Stimulated activated CD4-positive, alpha-beta T cell treated with anti-CD3 and anti-CD28 coated beads, Interleukin-1b, Interleukin-23, amount 100 ng/mL, for 1 hour (primary cell): ENCODE measurements around the gene WDR33.
"Not testable (repeated sequence)": the region's sequence is repeated elsewhere in the genome, so short reads cannot be mapped to it uniquely, and the experiment has no call there.

Experiments
- DNase-seq, 2 donors: peaks; one replicate each; pipeline ENCODE4 v3.0.0-alpha.2; 2020; ENCODE audit warnings: low read depth in 2 of 2

Gene WDR33

GRCh38 chr2:127810156-127810618 is 784 bp downstream of the WDR33 start:
- no peak for DNase-seq

- no peak for DNase-seq
Observed at GRCh38 chr2:127807678-127808353, 3.2 kb downstream of the WDR33 start.

GRCh38 chr2:127806860-127807259 is 4.1 kb downstream of the WDR33 start:
- not testable (repeated sequence) for DNase-seq

GRCh38 chr2:127805491-127805890 is 5.5 kb downstream of the WDR33 start:
- DNase-seq = no peak

GRCh38 chr2:127799926-127800325 is 11.0 kb downstream of the WDR33 start:
- DNase-seq = no peak

GRCh38 chr2:127796389-127796788 is 14.6 kb downstream of the WDR33 start:
- DNase-seq = no peak

GRCh38 chr2:127794901-127795300 is 16.1 kb downstream of the WDR33 start:
- DNase-seq = not testable (repeated sequence)

GRCh38 chr2:127792805-127793204 is 18.2 kb downstream of the WDR33 start:
- DNase-seq = no peak

- DNase-seq = no peak
Observed at GRCh38 chr2:127790694-127791529, 20.1 kb downstream of the WDR33 start.

GRCh38 chr2:127786048-127786809 is 24.7 kb downstream of the WDR33 start:
- no peak for DNase-seq

- DNase-seq = no peak
Observed at GRCh38 chr2:127784965-127785518, 25.9 kb downstream of the WDR33 start.

- no peak for DNase-seq
Observed at GRCh38 chr2:127783101-127783500, 27.9 kb downstream of the WDR33 start.

GRCh38 chr2:127778850-127779249 is 32.1 kb downstream of the WDR33 start:
- no peak for DNase-seq

GRCh38 chr2:127778447-127778846 is 32.5 kb downstream of the WDR33 start:
- no peak for DNase-seq

GRCh38 chr2:127776122-127776780 is 34.7 kb downstream of the WDR33 start:
- DNase-seq = no peak

- no peak for DNase-seq
Observed at GRCh38 chr2:127771756-127772155, 39.2 kb downstream of the WDR33 start.

- DNase-seq = no peak
Observed at GRCh38 chr2:127770973-127771735, 39.8 kb downstream of the WDR33 start.

- DNase-seq = not testable (repeated sequence)
Observed at GRCh38 chr2:127770534-127770933, 40.4 kb downstream of the WDR33 start.

- DNase-seq = no peak
Observed at GRCh38 chr2:127769587-127769986, 41.4 kb downstream of the WDR33 start.

- DNase-seq = no peak
Observed at GRCh38 chr2:127768775-127769479, 42.0 kb downstream of the WDR33 start.
